ENCODE results near the gene STIL. TPM values are rescaled to one million over a fixed set of nuclear protein-coding genes. Genes with fewer than 3 reads are reported as not detected.

Gene STIL
- total RNA-seq, 1 experiment from 2014 or later = 29.4 TPM

DNA sequence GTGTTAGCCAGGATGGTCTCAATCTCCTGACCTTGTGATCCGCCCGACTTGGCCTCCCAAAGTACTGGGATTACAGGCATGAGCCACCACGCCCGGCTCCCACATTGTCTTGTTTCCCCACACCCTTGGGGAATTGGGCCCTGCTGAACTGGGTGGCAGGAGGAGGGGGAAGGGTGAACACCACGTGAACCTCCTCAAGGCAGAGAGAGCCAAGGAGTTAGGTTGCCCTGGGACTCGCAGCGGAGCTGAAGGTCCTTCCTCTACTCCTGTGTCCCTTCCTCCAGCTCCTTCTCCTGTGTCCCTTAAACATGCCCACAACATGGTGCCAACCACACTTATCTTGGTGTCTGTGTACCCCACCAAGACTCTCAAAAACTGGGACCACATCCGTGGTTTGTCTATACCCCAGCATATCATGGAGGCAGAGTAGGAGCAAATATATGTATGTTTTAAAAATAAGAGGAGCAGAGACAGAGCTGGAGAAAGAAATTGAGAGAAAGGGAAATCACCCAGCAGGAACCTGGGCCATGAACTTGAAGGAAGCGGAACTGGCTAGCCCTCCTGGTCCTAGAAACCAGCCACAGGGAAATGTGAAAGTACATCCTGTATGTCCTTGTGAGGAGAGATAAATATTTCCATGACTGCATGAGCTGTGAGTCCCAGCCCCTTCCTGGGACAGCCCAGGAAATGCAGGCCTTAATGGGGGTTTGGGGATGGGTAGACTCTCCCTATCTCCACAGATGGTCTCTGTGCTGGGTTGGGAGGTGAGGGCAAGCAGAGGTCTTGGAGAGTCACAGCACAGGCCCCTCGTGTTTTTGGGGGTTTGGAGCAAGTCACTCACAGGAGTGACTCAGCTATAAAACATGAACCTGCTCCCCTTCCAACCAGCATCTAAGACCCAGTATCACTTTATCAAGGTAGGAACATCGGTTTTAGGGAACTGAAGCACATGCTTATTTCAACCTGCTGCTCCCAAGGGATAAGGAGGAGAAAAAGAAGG, 72.5 kb downstream of the STIL start:
- H3K27me3 ChIP-seq (ENCODE audit: low read length) = no peaks in the 10 kb centered on the region
- H3K4me1 ChIP-seq (ENCODE audit: low read length) = no peaks in the 10 kb centered on the region
- H2AFZ ChIP-seq (ENCODE audit: low read length) = no peak overlapping the region
- no peaks in the 10 kb centered on the region for H4K20me1 ChIP-seq (ENCODE audit: insufficient read depth, low read depth, low read length)
- H3K4me2 ChIP-seq (ENCODE audit: low read depth, low read length, poor library complexity, severe bottlenecking) = no peak overlapping the region
- H3K4me3 ChIP-seq (ENCODE audit: low read length) = no peak overlapping the region
- no peaks in the 10 kb centered on the region for H3K36me3 ChIP-seq (ENCODE audit: insufficient read depth, low read length)
- no peaks in the 10 kb centered on the region for H3K79me2 ChIP-seq (ENCODE audit: low read length)
- H3K9ac ChIP-seq (ENCODE audit: low read length) = no peak overlapping the region
- DNase-seq = no peak
- no peaks in the 10 kb centered on the region for H3K9me2 ChIP-seq (replicated peaks; ENCODE audit: insufficient read depth, low read length)
- no peaks in the 10 kb centered on the region for H3K9me3 ChIP-seq (ENCODE audit: low read length)
- H3K27ac ChIP-seq (ENCODE audit: low read length) = no peak overlapping the region

DNA sequence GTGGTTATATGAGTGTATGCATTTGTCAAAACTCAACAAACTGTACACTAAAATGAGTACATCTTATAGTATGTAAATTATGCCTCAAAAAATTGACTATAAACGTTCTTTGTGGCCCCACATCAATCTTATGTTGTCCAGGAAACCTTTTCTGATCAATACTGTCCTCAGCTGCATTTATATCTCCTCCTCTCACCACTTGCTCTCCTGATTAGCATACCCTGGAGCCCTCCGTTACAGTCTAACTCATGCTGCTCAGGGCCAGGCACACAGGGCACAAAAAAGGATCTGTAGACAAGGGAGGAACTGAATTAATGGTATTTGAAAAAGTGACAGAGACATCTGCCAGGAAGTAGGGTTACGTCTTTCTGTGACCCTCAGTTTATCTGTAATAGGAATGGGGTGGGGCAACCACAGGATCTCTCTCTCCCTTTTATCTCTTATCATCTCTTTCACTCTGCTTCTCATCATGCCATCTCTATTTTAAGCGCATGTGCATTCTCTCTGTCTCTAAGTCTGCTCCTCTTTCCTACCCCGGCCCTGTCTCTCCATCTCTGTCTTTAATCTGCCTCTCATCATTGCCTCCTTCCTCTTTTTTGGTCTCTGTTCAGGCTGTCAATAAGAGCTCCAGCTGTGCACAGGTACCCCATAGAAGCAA, 74.9 kb downstream of the STIL start:
- Histone ChIP-seq H3K79me2 (ENCODE audit: low read length) (no peaks in the 10 kb centered on the region), H3K9ac (ENCODE audit: low read length) (no peak overlapping the region), H3K27ac (ENCODE audit: low read length) (no peak overlapping the region), H3K4me3 (ENCODE audit: low read length) (no peak overlapping the region), H3K36me3 (ENCODE audit: insufficient read depth, low read length) (no peaks in the 10 kb centered on the region), H3K4me1 (ENCODE audit: low read length) (no peaks in the 10 kb centered on the region), H4K20me1 (ENCODE audit: insufficient read depth, low read depth, low read length) (no peaks in the 10 kb centered on the region), H3K27me3 (ENCODE audit: low read length) (no peaks in the 10 kb centered on the region), H3K9me2 (replicated peaks; ENCODE audit: insufficient read depth, low read length) (no peaks in the 10 kb centered on the region), H3K4me2 (ENCODE audit: low read depth, low read length, poor library complexity, severe bottlenecking) (no peak overlapping the region), H3K9me3 (ENCODE audit: low read length) (no peaks in the 10 kb centered on the region), H2AFZ (ENCODE audit: low read length) (no peak overlapping the region)
- DNase-seq = no peak

DNA sequence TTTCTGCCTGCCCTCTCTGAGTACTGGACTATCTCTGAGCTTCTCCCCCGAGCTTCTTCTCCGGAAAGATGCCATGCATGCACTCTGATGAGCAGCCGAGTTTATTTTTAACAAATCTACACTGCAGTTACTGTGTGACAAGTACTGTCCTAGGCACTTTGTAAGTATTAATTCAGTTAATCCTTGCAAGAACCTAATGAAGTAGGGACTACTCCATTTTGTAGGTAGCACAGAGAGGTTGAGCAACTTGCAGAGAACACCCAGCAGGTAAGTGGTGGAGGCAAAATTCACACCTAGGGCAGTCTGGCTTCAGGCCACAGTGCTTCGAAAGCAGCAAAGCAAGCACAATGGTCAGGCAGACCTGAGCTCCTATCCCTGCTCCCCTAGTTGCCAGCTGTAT, 78.1 kb downstream of the STIL start:
- Histone ChIP-seq H2AFZ (ENCODE audit: low read length) (no peak overlapping the region), H3K27ac (ENCODE audit: low read length) (no peak overlapping the region), H3K9me2 (replicated peaks; ENCODE audit: insufficient read depth, low read length) (no peaks in the 10 kb centered on the region), H3K36me3 (ENCODE audit: insufficient read depth, low read length) (no peaks in the 10 kb centered on the region), H3K4me3 (ENCODE audit: low read length) (no peak overlapping the region), H3K4me2 (ENCODE audit: low read depth, low read length, poor library complexity, severe bottlenecking) (no peak overlapping the region), H3K9me3 (ENCODE audit: low read length) (no peaks in the 10 kb centered on the region), H3K4me1 (ENCODE audit: low read length) (no peaks in the 10 kb centered on the region), H3K79me2 (ENCODE audit: low read length) (no peaks in the 10 kb centered on the region), H4K20me1 (ENCODE audit: insufficient read depth, low read depth, low read length) (no peaks in the 10 kb centered on the region), H3K9ac (ENCODE audit: low read length) (no peak overlapping the region), H3K27me3 (ENCODE audit: low read length) (no peaks in the 10 kb centered on the region)
- DNase-seq = no peak

DNA sequence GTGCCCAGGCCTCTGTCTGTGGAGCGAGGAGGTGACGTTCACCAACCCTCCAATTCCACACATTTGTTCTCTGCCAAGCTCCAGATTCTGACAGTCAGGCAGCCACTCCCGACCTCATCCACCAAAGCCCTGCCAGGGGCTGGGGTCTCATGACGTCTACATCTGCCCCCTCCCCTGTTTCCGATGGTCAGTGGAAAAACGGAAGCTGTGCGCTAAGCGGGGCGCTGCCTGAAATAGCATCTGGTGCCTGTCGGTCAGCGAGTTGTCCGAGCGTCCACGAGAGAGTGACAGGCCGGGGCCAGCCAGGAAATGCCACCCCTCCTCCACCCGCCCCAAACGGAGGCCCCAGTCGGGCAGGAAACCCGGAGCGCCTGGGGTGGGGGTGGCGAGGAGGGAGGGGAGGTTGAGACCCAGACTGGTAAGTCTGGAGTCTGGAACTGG, 78.7 kb downstream of the STIL start:
- Histone ChIP-seq H3K79me2 (ENCODE audit: low read length) (no peaks in the 10 kb centered on the region), H3K4me1 (ENCODE audit: low read length) (no peaks in the 10 kb centered on the region), H3K9me3 (ENCODE audit: low read length) (no peaks in the 10 kb centered on the region), H4K20me1 (ENCODE audit: insufficient read depth, low read depth, low read length) (no peaks in the 10 kb centered on the region), H3K9ac (ENCODE audit: low read length) (no peak overlapping the region), H3K9me2 (replicated peaks; ENCODE audit: insufficient read depth, low read length) (no peaks in the 10 kb centered on the region), H2AFZ (ENCODE audit: low read length) (no peak overlapping the region), H3K27ac (ENCODE audit: low read length) (no peak overlapping the region), H3K4me2 (ENCODE audit: low read depth, low read length, poor library complexity, severe bottlenecking) (no peak overlapping the region), H3K27me3 (ENCODE audit: low read length) (no peaks in the 10 kb centered on the region), H3K36me3 (ENCODE audit: insufficient read depth, low read length) (no peaks in the 10 kb centered on the region), H3K4me3 (ENCODE audit: low read length) (no peak overlapping the region)
- DNase-seq = no peak

DNA sequence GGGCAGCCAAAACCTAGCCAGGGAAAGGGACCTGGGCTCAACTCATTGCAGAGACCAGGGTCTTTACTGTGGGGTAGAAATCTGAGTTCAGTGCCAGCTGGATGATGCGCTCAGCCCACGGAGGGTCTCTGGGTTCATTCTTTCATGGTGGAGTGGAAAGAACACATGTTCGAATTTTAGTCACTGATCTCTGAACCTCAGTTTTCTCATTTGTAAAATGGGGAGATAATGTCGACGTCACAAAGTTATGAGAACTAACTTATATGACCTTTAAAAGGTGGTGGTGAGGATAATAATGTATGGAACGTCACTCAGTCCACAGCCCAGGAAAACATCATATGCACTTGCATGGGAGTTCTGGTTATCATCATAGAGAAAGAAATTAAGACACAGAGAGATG, 80.8 kb downstream of the STIL start:
- DNase-seq = no peak
- no peak overlapping the region for H2AFZ ChIP-seq (ENCODE audit: low read length)
- H3K9me3 ChIP-seq (ENCODE audit: low read length) = no peaks in the 10 kb centered on the region
- no peaks in the 10 kb centered on the region for H3K4me1 ChIP-seq (ENCODE audit: low read length)
- no peak overlapping the region for H3K4me3 ChIP-seq (ENCODE audit: low read length)
- no peak overlapping the region for H3K9ac ChIP-seq (ENCODE audit: low read length)
- H3K27me3 ChIP-seq (ENCODE audit: low read length) = no peaks in the 10 kb centered on the region
- no peaks in the 10 kb centered on the region for H4K20me1 ChIP-seq (ENCODE audit: insufficient read depth, low read depth, low read length)
- H3K4me2 ChIP-seq (ENCODE audit: low read depth, low read length, poor library complexity, severe bottlenecking) = no peak overlapping the region
- no peak overlapping the region for H3K27ac ChIP-seq (ENCODE audit: low read length)
- H3K36me3 ChIP-seq (ENCODE audit: insufficient read depth, low read length) = no peaks in the 10 kb centered on the region
- no peaks in the 10 kb centered on the region for H3K9me2 ChIP-seq (replicated peaks; ENCODE audit: insufficient read depth, low read length)
- no peaks in the 10 kb centered on the region for H3K79me2 ChIP-seq (ENCODE audit: low read length)

DNA sequence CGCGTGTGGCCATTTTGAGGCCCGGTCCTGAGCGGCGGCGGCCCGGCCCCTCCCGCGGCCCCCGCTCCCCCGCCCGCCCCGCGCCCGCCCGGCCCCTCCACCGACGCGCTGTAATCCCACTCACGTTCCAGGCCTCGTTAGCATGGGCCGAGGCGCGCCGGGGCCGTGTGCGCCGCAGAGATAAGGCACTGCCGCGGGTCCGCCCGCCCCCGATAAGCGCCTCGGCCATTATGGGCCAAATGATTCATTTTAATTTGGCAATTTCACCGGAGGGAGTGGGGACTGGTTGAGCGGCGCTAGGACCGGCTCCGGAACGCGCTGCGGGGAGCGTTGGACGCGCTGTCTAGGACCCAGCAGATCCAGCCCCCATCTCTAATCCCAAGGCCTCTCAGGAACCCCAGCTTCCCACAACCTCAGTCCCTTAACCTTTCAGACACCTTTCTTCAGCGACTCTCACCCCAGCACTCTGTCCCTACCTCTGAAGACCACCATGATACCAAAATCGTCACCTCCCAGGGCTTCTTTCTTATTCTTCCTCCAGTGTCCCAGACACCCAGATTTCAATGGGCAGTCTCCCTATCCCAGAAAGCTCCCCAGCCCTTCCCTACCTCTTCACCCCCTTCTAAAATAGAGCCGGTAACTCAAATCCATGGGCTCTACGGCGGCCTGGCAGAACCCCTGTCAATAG, 81.6 kb downstream of the STIL start, which contains the start of gene TAL1:
Gene TAL1 (minus strand): TSS at position 39 of the 688 bp plus-strand sequence. CDS start 6,337 bp downstream, outside the sequence.
- H2AFZ ChIP-seq (ENCODE audit: low read length) = no peak within 1 kb of the TSS
- no peak within 1 kb of the TSS for H3K27ac ChIP-seq (ENCODE audit: low read length)

DNA sequence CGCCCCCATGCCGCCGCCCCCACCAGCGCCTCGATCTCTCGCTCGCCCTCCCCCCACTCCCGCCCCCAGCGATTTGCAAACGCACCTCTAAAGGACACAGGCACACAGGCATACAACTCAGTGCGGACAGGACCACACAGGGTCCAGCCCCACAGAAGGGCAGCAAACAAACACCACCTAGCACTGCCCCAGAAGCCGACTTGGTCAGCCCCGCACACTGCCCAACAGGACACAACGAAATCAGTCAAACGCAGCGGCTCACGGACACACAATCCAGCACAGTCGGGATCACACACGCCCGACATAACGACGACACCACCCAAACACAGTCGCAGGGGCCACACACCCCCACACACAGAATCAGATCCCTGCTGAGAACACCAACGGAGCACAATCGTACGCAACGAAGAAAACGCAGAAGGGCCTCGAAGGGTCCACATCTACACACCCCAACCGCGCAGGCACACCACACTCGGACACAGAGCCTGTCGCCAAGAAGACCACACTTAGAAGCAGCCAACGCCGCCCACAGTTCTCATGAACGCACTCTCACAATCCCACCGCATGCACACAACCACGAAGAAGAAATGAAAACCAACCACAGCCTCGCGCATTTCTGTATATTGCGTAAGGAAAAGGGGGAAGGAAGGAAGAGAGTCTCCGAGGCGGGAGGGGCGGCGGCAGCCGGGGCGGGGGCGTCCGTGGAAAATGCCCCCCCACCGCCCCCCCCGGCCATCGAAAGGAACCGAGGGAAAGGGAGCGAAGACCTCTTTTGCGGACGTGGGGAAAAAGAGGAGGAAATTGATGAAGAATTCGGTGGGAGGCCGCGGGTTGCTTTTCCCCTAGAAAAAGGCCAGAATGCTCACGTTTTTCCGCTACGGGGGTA, 82.4 kb downstream of the STIL start:
- H3K4me3 ChIP-seq (ENCODE audit: low read length) = no peak overlapping the region
- no peak for DNase-seq

More for the DNA sequence above, 81.6 kb downstream of the STIL start, which contains the start of gene TAL1:
- Histone ChIP-seq H3K4me2 (ENCODE audit: low read depth, low read length, poor library complexity, severe bottlenecking) (no peak within 1 kb of the TSS), H4K20me1 (ENCODE audit: insufficient read depth, low read depth, low read length) (no peaks in the 10 kb centered on the region), H3K9ac (ENCODE audit: low read length) (no peak within 1 kb of the TSS), H3K36me3 (ENCODE audit: insufficient read depth, low read length) (no peaks in the 10 kb centered on the region), H3K9me3 (ENCODE audit: low read length) (no peaks in the 10 kb centered on the region), H3K79me2 (ENCODE audit: low read length) (no peaks in the 10 kb centered on the region), H3K27me3 (ENCODE audit: low read length) (no peaks in the 10 kb centered on the region), H3K4me1 (ENCODE audit: low read length) (no peaks in the 10 kb centered on the region), H3K4me3 (ENCODE audit: low read length) (no peak within 1 kb of the TSS), H3K9me2 (replicated peaks; ENCODE audit: insufficient read depth, low read length) (no peaks in the 10 kb centered on the region)
- no peak for DNase-seq

More for the DNA sequence above, 82.4 kb downstream of the STIL start:
- Histone ChIP-seq H3K27me3 (ENCODE audit: low read length) (no peaks in the 10 kb centered on the region), H3K79me2 (ENCODE audit: low read length) (no peaks in the 10 kb centered on the region), H4K20me1 (ENCODE audit: insufficient read depth, low read depth, low read length) (no peaks in the 10 kb centered on the region), H3K9me2 (replicated peaks; ENCODE audit: insufficient read depth, low read length) (no peaks in the 10 kb centered on the region), H2AFZ (ENCODE audit: low read length) (no peak overlapping the region), H3K4me2 (ENCODE audit: low read depth, low read length, poor library complexity, severe bottlenecking) (no peak overlapping the region), H3K4me1 (ENCODE audit: low read length) (no peaks in the 10 kb centered on the region), H3K9me3 (ENCODE audit: low read length) (no peaks in the 10 kb centered on the region), H3K9ac (ENCODE audit: low read length) (no peak overlapping the region), H3K27ac (ENCODE audit: low read length) (no peak overlapping the region), H3K36me3 (ENCODE audit: insufficient read depth, low read length) (no peaks in the 10 kb centered on the region)
